ENCODE data around the gene DGAT2L6. TPM values are rescaled to one million over a fixed set of nuclear protein-coding genes. Genes with fewer than 3 reads are reported as not detected.
"Not testable (repeated sequence)": the region's sequence is repeated elsewhere in the genome, so short reads cannot be mapped to it uniquely, and the experiment has no call there.

DGAT2L6 gene
- total RNA-seq, 4 donors from 2014 or later: not detected

DNA sequence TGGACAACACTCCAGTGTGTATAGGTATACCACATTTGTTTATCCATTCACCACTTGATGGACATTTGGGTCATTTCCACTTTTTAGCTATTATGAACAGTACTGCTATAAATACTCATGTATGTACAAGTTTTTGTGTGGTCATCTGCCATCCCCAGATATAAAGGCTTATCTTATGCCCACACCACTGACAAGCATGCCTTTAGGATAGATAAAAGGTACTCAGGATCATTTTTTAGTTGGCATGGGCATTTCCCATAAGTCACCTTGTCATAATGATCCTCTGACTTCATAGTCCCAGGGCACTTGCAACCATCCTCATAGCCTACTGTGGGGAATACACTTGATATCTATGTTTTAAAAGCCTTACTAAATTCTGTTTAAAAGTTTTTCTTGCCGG is 63.5 kb downstream of the DGAT2L6 start:
- intact Hi-C loops (cut with DNase I): no loop called here
- DNase-seq: no peak
- H3K27me3 ChIP-seq: no peaks in the 10 kb centered on the region

DNA sequence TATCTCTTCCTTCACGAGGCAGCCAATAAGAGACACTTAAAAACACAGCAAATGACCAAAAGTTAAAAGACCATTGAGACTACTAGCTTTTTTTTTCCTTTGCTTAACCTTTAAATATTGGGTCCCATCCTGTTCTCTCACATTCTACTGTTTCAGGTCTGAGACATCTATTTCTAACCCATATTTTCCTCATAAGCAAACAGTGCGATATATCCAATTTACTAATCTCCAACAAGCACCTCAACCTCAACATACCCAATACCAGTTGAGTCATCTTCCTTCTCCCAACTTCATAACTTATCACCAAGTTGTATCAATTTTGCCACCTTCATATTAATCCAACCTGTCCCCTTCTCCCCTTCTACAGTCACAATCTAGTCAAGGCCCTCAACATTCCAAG is 64.2 kb downstream of the DGAT2L6 start:
- H3K27ac ChIP-seq: no peak overlapping the region
- H3K4me3 ChIP-seq (replicated peaks in 1 of 3): no peak overlapping the region
- DNase-seq: no peak
- WGBS, 2 donors: 80 to 92% methylated on average over 2 of the region's 2 CpGs
- intact Hi-C loops (cut with DNase I): no loop called here
- no peaks in the 10 kb centered on the region for H3K36me3 ChIP-seq
- no peaks in the 10 kb centered on the region for H3K4me1 ChIP-seq
- no peaks in the 10 kb centered on the region for H3K27me3 ChIP-seq
- H3K9me3 ChIP-seq: no peaks in the 10 kb centered on the region
- no peak for TF ChIP-seq POLR2A (IDR thresholded peaks at IDR 0.05)
- TF ChIP-seq, protein P1, sequence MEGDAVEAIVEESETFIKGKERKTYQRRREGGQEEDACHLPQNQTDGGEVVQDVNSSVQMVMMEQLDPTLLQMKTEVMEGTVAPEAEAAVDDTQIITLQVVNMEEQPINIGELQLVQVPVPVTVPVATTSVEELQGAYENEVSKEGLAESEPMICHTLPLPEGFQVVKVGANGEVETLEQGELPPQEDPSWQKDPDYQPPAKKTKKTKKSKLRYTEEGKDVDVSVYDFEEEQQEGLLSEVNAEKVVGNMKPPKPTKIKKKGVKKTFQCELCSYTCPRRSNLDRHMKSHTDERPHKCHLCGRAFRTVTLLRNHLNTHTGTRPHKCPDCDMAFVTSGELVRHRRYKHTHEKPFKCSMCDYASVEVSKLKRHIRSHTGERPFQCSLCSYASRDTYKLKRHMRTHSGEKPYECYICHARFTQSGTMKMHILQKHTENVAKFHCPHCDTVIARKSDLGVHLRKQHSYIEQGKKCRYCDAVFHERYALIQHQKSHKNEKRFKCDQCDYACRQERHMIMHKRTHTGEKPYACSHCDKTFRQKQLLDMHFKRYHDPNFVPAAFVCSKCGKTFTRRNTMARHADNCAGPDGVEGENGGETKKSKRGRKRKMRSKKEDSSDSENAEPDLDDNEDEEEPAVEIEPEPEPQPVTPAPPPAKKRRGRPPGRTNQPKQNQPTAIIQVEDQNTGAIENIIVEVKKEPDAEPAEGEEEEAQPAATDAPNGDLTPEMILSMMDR (IDR thresholded peaks at IDR 0.05): no peak

More for the DNA sequence above, 63.5 kb downstream of the DGAT2L6 start:
- WGBS, 2 donors: 60 to 90% methylated on average over 1 of the region's 1 CpG
- Histone ChIP-seq H3K27ac (no peak overlapping the region), H3K4me3 (replicated peaks in 1 of 3) (no peak overlapping the region), H3K9me3 (no peaks in the 10 kb centered on the region), H3K4me1 (no peaks in the 10 kb centered on the region), H3K36me3 (no peaks in the 10 kb centered on the region)
- TF ChIP-seq POLR2A (IDR thresholded peaks at IDR 0.05): no peak
- TF ChIP-seq, protein P1 (IDR thresholded peaks at IDR 0.05): no peak

DNA sequence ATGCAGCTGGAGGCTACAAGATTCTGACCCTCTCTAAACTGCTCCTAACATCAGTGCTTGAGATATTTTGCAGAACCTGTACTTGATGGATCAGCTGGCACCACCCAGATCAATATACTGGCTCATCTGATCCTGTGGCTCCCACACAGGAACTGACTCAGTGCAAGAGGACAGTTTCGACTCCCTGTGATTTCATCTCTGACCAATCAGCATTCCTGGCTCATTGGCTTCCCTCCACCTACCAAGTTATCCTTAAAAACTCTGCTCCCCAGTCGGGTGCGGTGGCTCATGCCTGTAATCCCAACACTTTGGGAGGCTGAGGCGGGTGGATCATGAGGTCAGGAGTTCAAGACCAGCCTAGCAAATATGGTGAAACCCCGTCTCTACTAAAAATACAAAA is 66.3 kb downstream of the DGAT2L6 start:
- H3K27me3 ChIP-seq; intact Hi-C loops (cut with DNase I); H3K4me1 ChIP-seq; H3K9me3 ChIP-seq; H3K4me3 ChIP-seq (replicated peaks in 1 of 3); H3K27ac ChIP-seq; DNase-seq; H3K36me3 ChIP-seq: not testable (repeated sequence)
- 77 to 100% methylated on average over 5 of the region's 5 CpGs for WGBS, 2 donors

DNA sequence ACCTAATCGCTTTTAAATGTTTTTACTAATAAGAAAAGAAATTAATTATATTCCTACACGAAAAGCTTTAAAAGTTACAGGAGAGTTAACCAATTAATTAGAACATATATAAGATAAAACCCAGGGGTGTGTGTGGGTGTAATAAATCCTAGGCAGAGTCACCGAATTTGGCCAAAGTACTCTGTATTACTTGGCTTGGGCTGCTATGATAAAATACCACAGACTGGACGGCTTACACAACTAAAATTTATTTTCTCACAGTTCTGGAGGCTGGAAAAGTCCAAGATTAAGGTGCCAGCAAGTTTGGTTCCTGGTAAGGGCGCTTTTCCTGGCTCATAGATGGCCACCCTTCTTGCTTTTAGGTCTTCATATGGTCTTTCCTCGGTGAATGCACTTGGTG is 67.6 kb downstream of the DGAT2L6 start:
- Histone ChIP-seq H3K27ac (no peak overlapping the region), H3K4me1 (no peaks in the 10 kb centered on the region), H3K36me3 (no peaks in the 10 kb centered on the region), H3K9me3 (no peaks in the 10 kb centered on the region), H3K27me3 (no peaks in the 10 kb centered on the region), H3K4me3 (replicated peaks in 1 of 3) (no peak overlapping the region)
- no peak for DNase-seq
- 68 to 83% methylated on average over 6 of the region's 6 CpGs for WGBS, 2 donors
- no peak for TF ChIP-seq POLR2A (IDR thresholded peaks at IDR 0.05)
- TF ChIP-seq, protein P1 (IDR thresholded peaks at IDR 0.05): no peak
- intact Hi-C loops (cut with DNase I): no loop called here

DNA sequence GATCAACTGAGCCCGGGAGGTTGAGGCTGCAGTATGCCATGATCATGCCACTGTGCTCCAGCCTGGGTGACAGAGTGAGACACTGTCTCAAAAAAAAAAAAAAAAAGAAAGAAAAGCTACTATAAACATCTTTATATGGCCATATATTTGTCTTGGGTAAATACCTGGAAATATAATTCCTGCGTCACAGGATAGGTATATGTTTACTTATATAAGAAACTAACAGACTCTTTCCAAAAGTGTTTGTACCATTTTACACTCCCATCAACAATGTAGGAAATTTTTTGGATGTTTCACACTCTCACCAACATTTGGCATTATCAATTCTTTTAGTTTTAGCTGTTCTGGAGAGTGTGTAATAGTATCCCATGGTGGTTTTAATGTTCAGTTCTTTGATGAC is 70.0 kb downstream of the DGAT2L6 start:
- TF ChIP-seq POLR2A (IDR thresholded peaks at IDR 0.05): no peak
- TF ChIP-seq, protein P1 (IDR thresholded peaks at IDR 0.05): no peak
- Histone ChIP-seq H3K27ac (no peak overlapping the region), H3K4me1 (no peaks in the 10 kb centered on the region), H3K9me3 (no peaks in the 10 kb centered on the region), H3K36me3 (no peaks in the 10 kb centered on the region), H3K4me3 (replicated peaks in 1 of 3) (no peak overlapping the region), H3K27me3 (no peaks in the 10 kb centered on the region)
- DNase-seq: no peak
- WGBS, 2 donors: 93 to 100% methylated on average over 2 of the region's 2 CpGs
- intact Hi-C loops (cut with DNase I): no loop called here

DNA sequence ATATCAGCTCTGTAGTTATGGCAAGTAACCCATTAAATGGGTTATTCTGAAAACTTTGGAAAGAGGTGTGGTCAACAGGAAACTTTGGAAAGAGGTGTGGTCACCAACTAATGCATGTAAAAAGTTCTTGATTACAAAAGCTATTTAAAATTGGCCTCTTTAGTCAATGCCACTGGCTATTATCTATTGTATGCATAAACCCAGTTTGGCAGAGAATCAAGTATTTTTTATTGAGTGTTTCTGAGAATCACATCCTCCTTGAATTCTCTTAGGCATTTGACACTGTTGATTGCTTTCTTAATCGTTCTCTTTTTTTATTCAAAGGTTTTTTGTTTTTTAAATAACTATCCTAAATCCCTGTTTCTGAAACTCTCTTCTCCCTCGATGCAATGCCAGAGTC is 75.2 kb downstream of the DGAT2L6 start:
- no peak for TF ChIP-seq POLR2A (IDR thresholded peaks at IDR 0.05)
- TF ChIP-seq, protein P1 (IDR thresholded peaks at IDR 0.05): no peak
- H3K27ac ChIP-seq: no peak overlapping the region
- WGBS, 2 donors: 36 to 64% methylated on average over 2 of the region's 2 CpGs
- no peak overlapping the region for H3K4me3 ChIP-seq (replicated peaks in 1 of 3)
- intact Hi-C loops (cut with DNase I): no loop called here
- DNase-seq: no peak
- H3K27me3 ChIP-seq: no peaks in the 10 kb centered on the region
- H3K9me3 ChIP-seq: no peaks in the 10 kb centered on the region
- H3K4me1 ChIP-seq: no peaks in the 10 kb centered on the region
- no peaks in the 10 kb centered on the region for H3K36me3 ChIP-seq

Data from thyroid gland (tissue), 4 donors.